ENCODE results near the gene ZNF132.

ZNF132 gene

GRCh38 chr19:58386576-58387337, 53.2 kb downstream of the ZNF132 start, which contains the start of gene RPS5:
Gene RPS5 (plus strand): TSS chr19:58387269. CDS start chr19:58388138, 869 bp downstream.
- POLR2A ChIA-PET = interaction anchor here (0.7 to 3.5 kb wide), 4 partner anchors 13 to 169 kb away, joined by 3 to 21 read pairs (median 4); partner anchors contain the start of genes CHMP2A, ZNF497 and ZNF584
- CTCF ChIA-PET = no interaction called here
- TF ChIP-seq SP1 (IDR thresholded peaks at IDR 0.05) (no peak), ELF4 (IDR thresholded peaks at IDR 0.05) (peak; percentile 94), L3MBTL2 (conservative IDR thresholded peaks at IDR 0.05) (peak; percentile 92), BHLHE40 (IDR thresholded peaks at IDR 0.05; ENCODE audit: borderline replicate concordance) (no peak)
- DNase-seq (ENCODE audit: extremely low spot score) = peak; percentile 98

GRCh38 chr19:58385891-58386575, 53.9 kb downstream of the ZNF132 start:
- CTCF ChIA-PET = no interaction called here
- no peak for TF ChIP-seq FOXA1 (IDR thresholded peaks at IDR 0.05)
- no peak for TF ChIP-seq SUZ12 (IDR thresholded peaks at IDR 0.05)
- no peak for TF ChIP-seq ELF4 (IDR thresholded peaks at IDR 0.05)
- no peak for TF ChIP-seq PKNOX1 (IDR thresholded peaks at IDR 0.05)
- TF ChIP-seq NFRKB (IDR thresholded peaks at IDR 0.05) = no peak
- TF ChIP-seq FOXK2 (IDR thresholded peaks at IDR 0.05) = no peak
- no peak for TF ChIP-seq LEF1 (IDR thresholded peaks at IDR 0.05; ENCODE audit: borderline replicate concordance)
- no peak for TF ChIP-seq HDGF (IDR thresholded peaks at IDR 0.05; ENCODE audit: borderline replicate concordance)
- no peak for TF ChIP-seq BHLHE40 (IDR thresholded peaks at IDR 0.05; ENCODE audit: borderline replicate concordance)
- no peak for TF ChIP-seq TARDBP (IDR thresholded peaks at IDR 0.05)
- no peak for TF ChIP-seq ZNF384 (IDR thresholded peaks at IDR 0.05)
- TF ChIP-seq SP1 (IDR thresholded peaks at IDR 0.05) = no peak
- TF ChIP-seq FOXM1 (IDR thresholded peaks at IDR 0.05; ENCODE audit: borderline replicate concordance) = no peak
- TF ChIP-seq CTBP1 (IDR thresholded peaks at IDR 0.05; ENCODE audit: borderline replicate concordance) = no peak
- no peak for DNase-seq (ENCODE audit: extremely low spot score)
- POLR2A ChIA-PET = interaction anchor here (0.7 to 3.5 kb wide), 3 partner anchors 12 to 169 kb away, joined by 3 to 21 read pairs (median 6); partner anchors contain the start of genes CHMP2A and ZNF497

- POLR2A ChIA-PET = interaction anchor here (2.0 to 3.5 kb wide), 2 partner anchors 22 to 170 kb away, joined by 6 to 21 read pairs; partner anchors contain the start of genes CHMP2A and ZNF497
- DNase-seq (ENCODE audit: extremely low spot score) = no peak
- TF ChIP-seq HDGF (IDR thresholded peaks at IDR 0.05; ENCODE audit: borderline replicate concordance) (no peak), FOXA1 (IDR thresholded peaks at IDR 0.05) (no peak), PKNOX1 (IDR thresholded peaks at IDR 0.05) (no peak), SUZ12 (IDR thresholded peaks at IDR 0.05) (no peak), SP1 (IDR thresholded peaks at IDR 0.05) (no peak), ELF4 (IDR thresholded peaks at IDR 0.05) (no peak), ARNT (IDR thresholded peaks at IDR 0.05) (no peak), CTBP1 (IDR thresholded peaks at IDR 0.05; ENCODE audit: borderline replicate concordance) (no peak), L3MBTL2 (conservative IDR thresholded peaks at IDR 0.05) (no peak)
- CTCF ChIA-PET = no interaction called here
Observed at GRCh38 chr19:58385313-58385890, 54.6 kb downstream of the ZNF132 start.

- ChIA-PET POLR2A (interaction anchor here (0.9 to 1.5 kb wide), 2 partner anchors 21 to 136 kb away, joined by 3 to 4 read pairs; partner anchors contain the start of gene ZNF497), CTCF (no interaction called here)
- no peak for DNase-seq (ENCODE audit: extremely low spot score)
Observed at GRCh38 chr19:58382997-58383603, 56.9 kb downstream of the ZNF132 start.

More at GRCh38 chr19:58382997-58383603, 56.9 kb downstream of the ZNF132 start:
- TF ChIP-seq FOXM1 (IDR thresholded peaks at IDR 0.05; ENCODE audit: borderline replicate concordance) = no peak
- TF ChIP-seq ARNT (IDR thresholded peaks at IDR 0.05) = no peak
- TF ChIP-seq BHLHE40 (IDR thresholded peaks at IDR 0.05; ENCODE audit: borderline replicate concordance) = no peak
- no peak for TF ChIP-seq PKNOX1 (IDR thresholded peaks at IDR 0.05)
- no peak for TF ChIP-seq SP1 (IDR thresholded peaks at IDR 0.05)
- TF ChIP-seq HDGF (IDR thresholded peaks at IDR 0.05; ENCODE audit: borderline replicate concordance) = no peak
- TF ChIP-seq TARDBP (IDR thresholded peaks at IDR 0.05) = no peak
